Parathyroid adenoma (tissue), 2 donors: ENCODE data around the gene RPS6KA2.

Source experiments
- H2AFZ ChIP-seq: fragments of 300-600 bp; sonication (generic); one replicate; pipeline ENCODE4 v1.7.0; 2017; ENCODE audit warnings: antibody characterized with exemption, mild to moderate bottlenecking
- H3K27ac ChIP-seq: fragments of 300-600 bp; sonication (generic); one replicate; pipeline ENCODE4 v1.7.0; 2017
- H3K27me3 ChIP-seq: fragments of 300-600 bp; sonication (generic); one replicate; pipeline ENCODE4 v1.7.0; 2017; ENCODE audit warnings: low read length; ENCODE audit not compliant: control insufficient read depth, insufficient read depth
- H3K36me3 ChIP-seq: fragments of 300-600 bp; sonication (generic); one replicate; pipeline ENCODE4 v1.7.0; 2017; ENCODE audit warnings: low read length; ENCODE audit not compliant: control insufficient read depth, insufficient read depth
- H3K4me1 ChIP-seq: fragments of 300-600 bp; sonication (generic); one replicate; pipeline ENCODE4 v1.7.0; 2017; ENCODE audit warnings: control low read depth
- H3K4me2 ChIP-seq: fragments of 300-600 bp; sonication (generic); one replicate; pipeline ENCODE4 v1.7.0; 2017; ENCODE audit warnings: low read length
- H3K4me3 ChIP-seq: fragments of 300-600 bp; sonication (generic); one replicate; pipeline ENCODE4 v1.7.0; 2017; ENCODE audit warnings: low read depth, low read length
- H3K79me2 ChIP-seq: fragments of 300-600 bp; sonication (generic); one replicate; pipeline ENCODE4 v1.7.0; 2017; ENCODE audit warnings: control low read depth
- H3K9ac ChIP-seq: fragments of 300-600 bp; sonication (generic); one replicate; pipeline ENCODE4 v1.7.0; 2017; ENCODE audit warnings: mild to moderate bottlenecking
- H3K9me3 ChIP-seq: fragments of 300-600 bp; sonication (generic); one replicate; pipeline ENCODE4 v1.7.0; 2017; ENCODE audit warnings: low read length; ENCODE audit not compliant: control insufficient read depth
- TF ChIP-seq, protein P1 (sequence below): fragments of 300-600 bp; sonication (generic); IDR thresholded peaks from one replicate; pipeline ENCODE4 v1.7.0; 2017; ENCODE audit warnings: antibody characterized with exemption, mild to moderate bottlenecking
- donor health status: primary hyperparathyroidism.

The RPS6KA2 gene

GRCh38 chr6:166627033-166627874 lies at the start of gene RPS6KA2:
Gene RPS6KA2, minus strand, starts transcription at chr6:166627251. Its CDS starts 232 bp downstream, at chr6:166627019.
- Histone ChIP-seq H2AFZ (peak within 1 kb of the TSS; percentile 85), H3K4me3 (peak within 1 kb of the TSS; percentile 73), H3K27ac (peak within 1 kb of the TSS; percentile 94), H3K36me3 (no peaks in the 10 kb centered on the region), H3K4me1 (peaks cover 15% of the 10 kb centered on the region), H3K9ac (peak within 1 kb of the TSS; percentile 77), H3K4me2 (peak within 1 kb of the TSS; percentile 85), H3K27me3 (no peaks in the 10 kb centered on the region), H3K79me2 (peaks cover 22% of the 10 kb centered on the region), H3K9me3 (no peaks in the 10 kb centered on the region)
- TF ChIP-seq, protein P1, sequence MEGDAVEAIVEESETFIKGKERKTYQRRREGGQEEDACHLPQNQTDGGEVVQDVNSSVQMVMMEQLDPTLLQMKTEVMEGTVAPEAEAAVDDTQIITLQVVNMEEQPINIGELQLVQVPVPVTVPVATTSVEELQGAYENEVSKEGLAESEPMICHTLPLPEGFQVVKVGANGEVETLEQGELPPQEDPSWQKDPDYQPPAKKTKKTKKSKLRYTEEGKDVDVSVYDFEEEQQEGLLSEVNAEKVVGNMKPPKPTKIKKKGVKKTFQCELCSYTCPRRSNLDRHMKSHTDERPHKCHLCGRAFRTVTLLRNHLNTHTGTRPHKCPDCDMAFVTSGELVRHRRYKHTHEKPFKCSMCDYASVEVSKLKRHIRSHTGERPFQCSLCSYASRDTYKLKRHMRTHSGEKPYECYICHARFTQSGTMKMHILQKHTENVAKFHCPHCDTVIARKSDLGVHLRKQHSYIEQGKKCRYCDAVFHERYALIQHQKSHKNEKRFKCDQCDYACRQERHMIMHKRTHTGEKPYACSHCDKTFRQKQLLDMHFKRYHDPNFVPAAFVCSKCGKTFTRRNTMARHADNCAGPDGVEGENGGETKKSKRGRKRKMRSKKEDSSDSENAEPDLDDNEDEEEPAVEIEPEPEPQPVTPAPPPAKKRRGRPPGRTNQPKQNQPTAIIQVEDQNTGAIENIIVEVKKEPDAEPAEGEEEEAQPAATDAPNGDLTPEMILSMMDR: peak; percentile 14

GRCh38 chr6:166676270-166676860 lies 49.3 kb upstream of the RPS6KA2 start:
- Histone ChIP-seq H3K27ac (no peak overlapping the region), H3K4me3 (no peak overlapping the region), H3K79me2 (no peaks in the 10 kb centered on the region), H3K4me2 (no peak overlapping the region), H3K27me3 (no peaks in the 10 kb centered on the region), H3K9me3 (no peaks in the 10 kb centered on the region), H3K4me1 (peaks cover 2% of the 10 kb centered on the region), H3K9ac (no peak overlapping the region), H2AFZ (no peak overlapping the region), H3K36me3 (no peaks in the 10 kb centered on the region)
- TF ChIP-seq, protein P1: no peak

DNA sequence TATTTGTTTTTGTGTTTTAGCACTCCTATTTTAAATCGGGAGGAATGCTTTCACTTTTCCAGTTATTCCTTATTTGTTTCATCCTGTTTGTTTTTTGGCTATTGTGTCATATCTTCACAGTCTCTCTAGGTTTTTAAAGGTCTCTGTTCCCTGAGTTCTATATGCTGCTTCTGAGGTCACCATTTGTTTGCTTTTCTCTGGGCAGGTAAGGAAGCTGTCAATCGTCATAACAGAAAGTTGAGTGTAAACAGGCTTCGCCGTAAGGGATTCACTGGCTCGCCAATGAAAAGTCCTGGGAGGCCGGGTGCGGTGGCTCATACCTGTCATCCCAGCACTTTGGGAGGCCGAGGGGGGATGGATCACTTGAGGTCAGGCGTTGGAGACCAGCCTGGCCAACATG lies 48.7 kb upstream of the RPS6KA2 start:
- Histone ChIP-seq H3K27me3 (no peaks in the 10 kb centered on the region), H3K9ac (no peak overlapping the region), H3K4me2 (no peak overlapping the region), H3K4me3 (no peak overlapping the region), H3K4me1 (peaks cover 5% of the 10 kb centered on the region), H2AFZ (no peak overlapping the region), H3K9me3 (no peaks in the 10 kb centered on the region), H3K36me3 (no peaks in the 10 kb centered on the region), H3K27ac (no peak overlapping the region), H3K79me2 (no peaks in the 10 kb centered on the region)
- TF ChIP-seq, protein P1: no peak

- Histone ChIP-seq H2AFZ (no peak overlapping the region), H3K27me3 (no peaks in the 10 kb centered on the region)
These were observed 46.3 kb upstream of the RPS6KA2 start for GRCh38 chr6:166673309-166673708.

More at GRCh38 chr6:166673309-166673708, 46.3 kb upstream of the RPS6KA2 start:
- no peak overlapping the region for H3K4me3 ChIP-seq
- no peaks in the 10 kb centered on the region for H3K36me3 ChIP-seq
- no peaks in the 10 kb centered on the region for H3K9me3 ChIP-seq
- no peaks in the 10 kb centered on the region for H3K79me2 ChIP-seq
- H3K27ac ChIP-seq: no peak overlapping the region
- no peak overlapping the region for H3K4me2 ChIP-seq
- H3K9ac ChIP-seq: no peak overlapping the region
- H3K4me1 ChIP-seq: peaks cover 5% of the 10 kb centered on the region
- TF ChIP-seq, protein P1: no peak
